Measurements from ENCODE around the gene TBC1D7. TPM values are rescaled to one million over a fixed set of nuclear protein-coding genes. Genes with fewer than 3 reads are reported as not detected.

The TBC1D7 gene
- total RNA-seq, 1 experiment from 2014 or later, result 152 TPM

GRCh38 chr6:13307508-13307995 lies 20.8 kb downstream of the TBC1D7 start:
- H3K4me1 ChIP-seq, result peaks cover 28% of the 10 kb centered on the region
- Mint-ChIP-seq H3K27me3 (ENCODE audit: insufficient read depth, unreplicated experiment) (no peaks in the 10 kb centered on the region), H3K27ac (ENCODE audit: unreplicated experiment) (peak overlapping the region; percentile 38), H3K9me3 (ENCODE audit: unreplicated experiment) (no peaks in the 10 kb centered on the region), H3K4me3 (ENCODE audit: unreplicated experiment) (no peak overlapping the region), H3K36me3 (ENCODE audit: insufficient read depth, unreplicated experiment) (peaks cover 100% of the 10 kb centered on the region), H3K4me1 (ENCODE audit: low read depth, unreplicated experiment) (peaks cover 39% of the 10 kb centered on the region)
- BruUV-seq (replicated peaks), result no TSS peak
- no peak for DNase-seq
- H3K27me3 ChIP-seq (replicated peaks; ENCODE audit: control insufficient read depth, insufficient read depth, low read length), result no peaks in the 10 kb centered on the region
- H3K36me3 ChIP-seq (ENCODE audit: control insufficient read depth, insufficient read depth, low read length), result peaks cover 3% of the 10 kb centered on the region; the same call in 1 of the 2 replicates
- H3K9me3 ChIP-seq, result no peaks in the 10 kb centered on the region
- ChIA-PET CTCF (no interaction called here), POLR2A (no interaction called here)
- no peak overlapping the region for H3K4me3 ChIP-seq (ENCODE audit: low read depth, low read length)
- intact Hi-C loops (cut with micrococcal nuclease; ENCODE audit: unreplicated experiment), result no loop called here
- TF ChIP-seq CTCF (IDR thresholded peaks at IDR 0.05; ENCODE audit: insufficient read depth in 1 of 2, low read depth in 1 of 2, low read length in 1 of 2, severe bottlenecking in 1 of 2, unreplicated experiment in 1 of 2), result no peak

- no peak overlapping the region for H3K4me3 ChIP-seq (ENCODE audit: low read depth, low read length)
- BruUV-seq (replicated peaks), result no TSS peak
- H3K4me1 ChIP-seq, result peaks cover 20% of the 10 kb centered on the region
- Mint-ChIP-seq H3K4me3 (ENCODE audit: unreplicated experiment) (no peak overlapping the region), H3K9me3 (ENCODE audit: unreplicated experiment) (no peaks in the 10 kb centered on the region), H3K4me1 (ENCODE audit: low read depth, unreplicated experiment) (peaks cover 32% of the 10 kb centered on the region), H3K36me3 (ENCODE audit: insufficient read depth, unreplicated experiment) (peaks cover 100% of the 10 kb centered on the region), H3K27ac (ENCODE audit: unreplicated experiment) (no peak overlapping the region), H3K27me3 (ENCODE audit: insufficient read depth, unreplicated experiment) (no peaks in the 10 kb centered on the region)
- no peak for TF ChIP-seq CTCF (IDR thresholded peaks at IDR 0.05; ENCODE audit: insufficient read depth in 1 of 2, low read depth in 1 of 2, low read length in 1 of 2, severe bottlenecking in 1 of 2, unreplicated experiment in 1 of 2)
- no peaks in the 10 kb centered on the region for H3K9me3 ChIP-seq
- intact Hi-C loops (cut with micrococcal nuclease; ENCODE audit: unreplicated experiment), result no loop called here
- no peaks in the 10 kb centered on the region for H3K27me3 ChIP-seq (replicated peaks; ENCODE audit: control insufficient read depth, insufficient read depth, low read length)
- ChIA-PET POLR2A (no interaction called here), CTCF (no interaction called here)
- no peak for DNase-seq
- H3K36me3 ChIP-seq (ENCODE audit: control insufficient read depth, insufficient read depth, low read length), result peaks cover 3% of the 10 kb centered on the region; the same call in 1 of the 2 replicates
Measured at GRCh38 chr6:13305791-13306190, 22.5 kb downstream of the TBC1D7 start.

- intact Hi-C loops (cut with micrococcal nuclease; ENCODE audit: unreplicated experiment), result no loop called here
- BruUV-seq (replicated peaks), result no TSS peak
- no peak for TF ChIP-seq CTCF (IDR thresholded peaks at IDR 0.05; ENCODE audit: insufficient read depth in 1 of 2, low read depth in 1 of 2, low read length in 1 of 2, severe bottlenecking in 1 of 2, unreplicated experiment in 1 of 2)
- H3K4me1 ChIP-seq, result peaks cover 18% of the 10 kb centered on the region
- no peak overlapping the region for H3K4me3 ChIP-seq (ENCODE audit: low read depth, low read length)
- H3K9me3 Mint-ChIP-seq (ENCODE audit: unreplicated experiment), result no peaks in the 10 kb centered on the region
- POLR2A ChIA-PET, result no interaction called here
- no peaks in the 10 kb centered on the region for H3K27me3 Mint-ChIP-seq (ENCODE audit: insufficient read depth, unreplicated experiment)
- H3K27me3 ChIP-seq (replicated peaks; ENCODE audit: control insufficient read depth, insufficient read depth, low read length), result no peaks in the 10 kb centered on the region
- H3K4me3 Mint-ChIP-seq (ENCODE audit: unreplicated experiment), result no peak overlapping the region
- peaks cover 27% of the 10 kb centered on the region for H3K4me1 Mint-ChIP-seq (ENCODE audit: low read depth, unreplicated experiment)
- H3K27ac Mint-ChIP-seq (ENCODE audit: unreplicated experiment), result no peak overlapping the region
- DNase-seq, result no peak
- no peaks in the 10 kb centered on the region for H3K9me3 ChIP-seq
- CTCF ChIA-PET, result no interaction called here
- H3K36me3 Mint-ChIP-seq (ENCODE audit: insufficient read depth, unreplicated experiment), result peaks cover 100% of the 10 kb centered on the region
- H3K36me3 ChIP-seq (ENCODE audit: control insufficient read depth, insufficient read depth, low read length), result peaks cover 3% of the 10 kb centered on the region; the same call in 1 of the 2 replicates
Measured at GRCh38 chr6:13305288-13305687, 23.0 kb downstream of the TBC1D7 start.

All from Caco-2 (cell line).